Epidermal melanocyte (primary cell): ENCODE results near the gene DHODH.

Experiments
- DNase-seq: peaks from one replicate; pipeline ENCODE4 v3.0.0; 2011; ENCODE audit warnings: low spot score; ENCODE audit not compliant: insufficient read length

DHODH gene

DNA sequence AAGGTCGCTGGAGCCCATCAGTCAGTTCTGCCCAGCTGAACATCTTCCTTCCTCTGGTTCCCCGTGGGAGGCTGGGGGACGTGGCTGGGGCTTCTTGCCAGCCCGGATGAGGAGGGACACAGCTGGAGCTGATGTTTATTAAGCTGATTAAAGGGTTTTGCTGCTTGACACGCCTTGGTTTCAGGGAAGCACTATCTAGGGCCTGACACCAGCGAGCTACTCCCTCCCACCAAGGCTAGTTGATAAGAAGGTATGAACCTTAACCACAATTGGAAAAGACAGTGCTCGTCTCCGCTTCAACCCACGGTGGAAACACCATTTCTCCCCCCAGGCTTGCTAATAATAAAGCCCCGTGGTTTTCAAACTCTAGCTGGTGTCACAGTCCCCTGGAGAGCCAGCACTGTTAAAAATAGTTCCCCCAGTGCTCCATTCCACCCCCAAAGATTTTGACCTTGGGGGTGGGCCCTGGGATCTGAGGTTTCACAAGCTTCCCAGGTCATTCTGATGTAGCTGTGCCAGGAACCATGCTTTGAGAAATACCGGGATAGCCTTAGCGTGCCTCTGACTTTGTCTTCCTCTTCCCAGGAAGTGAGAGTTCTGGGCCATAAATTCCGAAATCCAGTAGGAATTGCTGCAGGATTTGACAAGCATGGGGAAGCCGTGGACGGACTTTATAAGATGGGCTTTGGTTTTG lies 5.5 kb downstream of the DHODH start:
- DNase-seq: no peak

- no peak for DNase-seq
Measured at GRCh38 chr16:72014675-72015074, 6.1 kb downstream of the DHODH start.

DNA sequence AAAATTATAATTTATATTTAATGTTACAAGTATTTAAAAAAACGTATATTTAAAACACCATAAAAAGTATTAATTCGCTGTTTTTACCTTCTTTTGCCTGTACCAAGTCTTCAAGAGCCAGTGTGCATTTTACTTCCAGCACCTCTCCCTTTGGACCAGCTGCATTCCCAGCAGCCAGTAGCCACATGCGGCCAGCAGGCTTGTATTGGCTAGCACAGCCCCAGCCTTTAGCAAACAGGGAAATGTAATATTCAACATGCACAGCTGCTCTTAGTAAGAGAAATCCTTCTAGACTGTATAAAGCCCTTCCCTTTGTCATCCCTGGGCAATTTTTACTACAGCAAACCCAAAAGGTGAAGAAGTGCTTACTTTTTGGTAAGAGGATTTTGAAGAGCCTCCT lies 6.6 kb downstream of the DHODH start:
- no peak for DNase-seq

DNA sequence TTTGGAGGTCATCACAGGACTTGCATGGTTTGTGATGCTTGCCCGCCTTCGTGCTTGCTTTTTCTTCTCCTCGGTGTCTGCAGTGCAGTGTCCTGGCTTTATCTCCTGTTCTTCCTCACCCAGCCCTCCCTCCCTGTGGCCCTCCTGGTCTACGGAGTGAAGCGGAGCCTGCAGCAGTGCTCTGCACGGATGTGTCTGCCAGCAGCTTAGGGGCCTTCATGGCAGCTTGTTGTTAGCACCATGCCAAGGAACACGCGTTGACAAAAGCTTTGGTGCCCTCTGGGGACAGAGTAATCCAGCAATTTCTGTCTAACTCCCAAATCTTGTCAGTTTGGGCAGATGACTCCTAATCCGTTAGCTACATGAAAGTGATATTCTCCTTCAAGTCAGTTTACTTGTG lies 9.9 kb downstream of the DHODH start:
- DNase-seq: no peak

DNA sequence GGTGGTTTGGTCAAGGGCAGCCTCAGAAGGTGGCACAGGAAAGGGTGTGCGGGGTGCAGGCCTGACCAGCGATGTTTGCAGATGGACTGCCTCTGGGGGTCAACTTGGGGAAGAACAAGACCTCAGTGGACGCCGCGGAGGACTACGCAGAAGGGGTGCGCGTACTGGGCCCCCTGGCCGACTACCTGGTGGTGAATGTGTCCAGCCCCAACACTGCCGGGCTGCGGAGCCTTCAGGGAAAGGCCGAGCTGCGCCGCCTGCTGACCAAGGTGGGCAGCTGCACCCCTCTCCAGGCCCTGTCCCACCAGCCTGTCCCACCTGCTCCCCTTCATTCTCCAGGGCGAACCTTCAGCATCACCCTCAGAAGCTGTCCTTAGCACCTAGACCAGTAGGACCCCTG lies 12.5 kb downstream of the DHODH start:
- DNase-seq: no peak

DNA sequence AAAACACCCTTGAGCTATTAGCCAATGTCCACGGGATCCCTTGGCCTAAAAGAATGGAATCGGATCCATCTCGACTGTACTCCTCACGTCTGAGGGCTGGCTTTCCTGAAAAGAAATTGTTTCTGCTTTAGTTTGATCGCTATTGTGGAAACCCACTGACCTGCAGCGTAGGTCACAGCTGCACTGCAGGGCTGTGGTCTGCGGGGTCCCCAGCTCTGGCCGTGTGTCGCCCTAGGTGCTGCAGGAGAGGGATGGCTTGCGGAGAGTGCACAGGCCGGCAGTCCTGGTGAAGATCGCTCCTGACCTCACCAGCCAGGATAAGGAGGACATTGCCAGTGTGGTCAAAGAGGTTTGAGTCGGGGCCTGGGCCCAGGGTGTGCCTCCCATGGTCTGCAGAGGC lies 13.6 kb downstream of the DHODH start:
- no peak for DNase-seq

- no peak for DNase-seq
Measured at GRCh38 chr16:72023962-72024361, 15.4 kb downstream of the DHODH start.

DNA sequence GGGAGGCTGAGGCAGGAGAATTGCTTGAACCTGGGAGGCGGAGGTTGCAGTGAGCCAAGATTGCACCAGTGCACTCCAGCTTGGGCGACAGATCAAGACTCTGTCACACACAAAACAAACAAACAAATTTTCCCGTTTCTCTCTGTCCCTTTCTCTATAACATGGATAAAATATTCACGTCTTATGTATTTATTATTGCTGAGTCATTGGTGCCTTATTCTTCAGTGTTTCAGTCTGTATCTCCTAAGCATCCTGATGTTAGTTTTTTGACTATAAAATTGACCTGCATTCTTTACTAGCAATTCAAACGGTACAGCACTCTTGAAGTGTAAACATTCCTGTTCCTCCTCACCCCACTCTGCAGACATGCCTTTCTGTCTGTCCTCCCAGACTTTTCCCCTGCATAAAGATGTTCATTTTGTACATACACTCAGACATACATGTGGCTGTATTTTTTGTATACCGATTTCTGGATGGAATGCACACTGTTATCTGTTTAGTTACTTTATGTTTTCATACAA lies 16.4 kb downstream of the DHODH start:
- DNase-seq: no peak

DNA sequence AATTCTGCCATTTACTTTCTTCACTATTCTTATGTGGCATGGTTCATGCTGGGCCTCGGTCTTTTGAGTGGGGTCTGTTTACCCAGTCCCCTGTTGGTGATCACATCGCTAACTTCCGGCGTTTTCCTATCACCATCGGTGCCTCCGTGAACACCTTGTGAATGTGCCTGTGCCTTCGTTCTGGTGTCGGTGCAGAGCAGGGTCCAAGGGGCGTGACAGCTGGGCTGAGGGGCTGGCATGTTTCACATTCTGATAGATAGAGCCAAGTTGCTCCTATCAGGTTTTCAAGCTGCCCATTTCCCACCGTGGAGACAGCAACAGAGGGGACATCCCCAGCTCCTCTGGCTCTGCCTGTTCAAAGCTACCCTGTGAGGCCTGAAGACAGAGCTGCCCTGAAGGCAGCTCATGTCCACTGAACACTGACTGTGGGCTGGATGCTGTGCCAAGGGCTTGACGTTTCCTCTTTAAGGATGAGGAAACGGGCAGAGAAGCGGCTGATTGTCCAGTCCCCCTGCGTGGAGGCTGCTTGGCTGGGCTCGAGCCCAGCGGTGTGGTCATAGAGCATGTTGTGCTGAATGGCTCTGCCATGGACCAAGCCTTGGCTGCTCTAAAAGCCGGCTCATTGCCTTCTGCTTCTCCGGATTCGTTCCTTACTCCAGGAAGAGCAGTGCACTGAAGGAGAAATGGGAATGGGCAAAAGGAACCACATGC lies 17.0 kb downstream of the DHODH start:
- DNase-seq: no peak

DNA sequence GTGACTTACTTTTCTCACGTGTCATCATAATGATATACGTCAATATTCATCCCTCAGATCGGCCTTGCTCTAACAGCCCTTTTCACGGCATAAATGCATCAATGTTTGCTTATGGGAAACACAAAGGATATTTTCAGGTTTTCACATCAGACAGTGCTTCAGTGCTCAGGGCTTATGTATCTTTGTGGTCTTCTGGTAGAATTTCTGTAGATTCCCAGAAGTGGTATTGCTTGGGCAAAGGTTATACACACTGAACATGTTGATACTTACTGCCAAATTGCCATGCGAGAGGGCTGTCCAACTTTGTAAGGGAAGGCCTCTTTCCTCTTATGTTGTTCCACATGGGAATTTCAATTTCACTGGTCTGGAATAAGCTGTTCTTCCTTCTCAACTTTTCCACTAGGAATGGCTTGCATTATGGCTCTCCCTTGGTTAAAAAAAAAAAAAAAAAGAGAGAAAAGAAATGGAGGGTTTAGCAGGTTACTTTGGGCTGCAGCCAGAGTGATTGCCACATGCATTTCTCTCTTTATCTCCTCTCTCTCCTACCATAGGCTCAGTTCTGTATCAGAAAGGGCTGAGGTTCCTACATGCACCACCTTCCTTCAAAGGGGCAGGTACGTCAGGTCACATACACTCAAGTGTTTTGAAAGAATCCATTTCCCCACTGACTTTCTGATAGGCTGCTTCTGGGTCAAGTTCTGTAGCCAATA lies 19.3 kb downstream of the DHODH start:
- DNase-seq: no peak

DNA sequence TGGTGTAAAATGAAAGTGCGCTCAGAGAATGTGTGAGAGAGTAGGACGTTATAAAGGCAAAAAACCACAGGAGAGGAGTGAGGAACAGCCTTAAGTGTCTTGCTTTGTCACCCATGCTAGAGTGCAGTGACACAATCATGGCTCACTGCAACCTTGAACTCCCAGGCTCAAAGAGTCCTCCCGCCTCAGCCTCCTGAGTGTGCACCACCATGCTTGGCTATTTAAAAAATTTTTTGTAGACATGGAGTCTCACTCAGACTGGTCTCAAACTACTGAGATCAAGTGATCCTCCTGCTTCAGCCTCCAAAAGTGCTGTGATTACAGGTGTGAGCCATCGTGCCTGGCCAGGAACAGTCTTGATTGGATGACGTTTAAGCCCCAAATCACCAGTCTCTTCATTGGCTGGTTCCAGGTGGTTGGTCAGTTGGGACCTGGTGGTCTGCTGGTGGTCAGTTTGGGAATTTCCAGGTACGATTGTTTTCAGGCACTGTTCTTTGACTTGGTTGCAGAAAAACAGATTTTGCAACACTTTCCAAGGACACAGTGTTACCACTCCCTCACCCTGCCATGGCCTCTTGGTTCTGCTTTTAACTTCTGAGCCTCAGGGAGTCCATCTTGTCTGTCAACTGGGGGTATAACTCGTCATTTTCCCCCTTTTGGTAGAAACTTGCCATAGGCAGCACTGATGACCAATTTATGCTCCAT lies 21.2 kb downstream of the DHODH start:
- no peak for DNase-seq

DNA sequence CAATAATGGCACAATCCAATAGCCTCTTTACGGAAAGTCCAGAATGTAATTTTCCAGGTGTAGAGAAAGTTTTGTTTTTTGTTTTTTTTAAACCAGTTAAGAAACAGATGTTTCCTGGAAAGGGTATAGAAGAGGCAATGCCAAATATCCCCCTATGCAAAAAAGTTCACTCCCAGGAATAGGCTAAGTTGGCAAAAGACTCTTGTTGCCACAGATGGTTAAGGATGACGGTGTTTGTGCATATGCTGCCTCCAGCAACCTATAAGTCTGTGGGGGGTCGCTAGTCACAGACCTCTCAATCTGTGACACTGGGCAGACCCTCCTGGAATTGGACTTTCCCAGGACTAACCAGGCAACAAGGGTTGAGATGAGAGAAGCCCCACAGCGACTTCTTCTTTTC lies 24.9 kb downstream of the DHODH start:
- no peak for DNase-seq

DNA sequence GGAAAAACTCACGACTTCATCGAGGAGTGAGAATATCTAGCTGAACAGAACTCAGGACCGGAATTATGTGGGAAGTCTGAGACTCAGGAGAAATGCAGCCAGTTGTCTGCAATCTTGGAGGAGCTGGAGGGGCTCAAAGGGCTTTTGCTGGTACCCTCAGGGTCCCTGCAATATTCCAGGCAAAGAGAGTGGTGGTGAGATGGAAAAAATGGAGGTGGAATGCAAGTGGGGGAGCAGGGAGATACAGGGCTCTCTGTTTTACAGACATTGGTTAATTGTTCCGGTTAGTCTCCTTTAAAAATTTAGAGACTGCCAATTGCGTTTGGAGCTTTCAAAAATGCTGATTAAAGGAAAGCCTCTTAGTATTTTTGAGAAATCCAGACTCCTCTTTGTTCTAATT lies 27.6 kb downstream of the DHODH start:
- DNase-seq: no peak

GRCh38 chr16:72042157-72042660 lies 33.7 kb downstream of the DHODH start:
- no peak for DNase-seq

GRCh38 chr16:72043058-72043457 lies 34.5 kb downstream of the DHODH start:
- no peak for DNase-seq

DNA sequence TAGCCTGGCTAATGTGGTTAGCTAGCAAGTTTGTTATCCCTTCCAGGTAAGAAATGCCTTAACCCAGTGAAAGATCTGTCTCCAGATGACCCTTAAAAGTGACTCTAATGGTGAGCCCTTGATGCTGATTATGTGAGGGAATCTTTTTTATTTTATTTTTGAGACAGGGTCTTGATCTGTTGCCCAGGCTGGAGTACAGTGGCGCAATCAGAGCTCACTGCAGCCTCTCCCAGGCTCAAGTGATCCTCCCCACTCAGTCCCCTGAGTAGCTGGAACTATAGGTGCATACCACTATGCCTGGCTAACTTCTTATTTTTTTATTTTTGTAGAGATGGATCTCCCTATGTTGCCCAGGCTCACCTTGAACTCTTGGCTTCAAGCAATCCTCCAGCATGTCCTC lies 35.0 kb downstream of the DHODH start:
- no peak for DNase-seq

GRCh38 chr16:72044296-72044695 lies 35.8 kb downstream of the DHODH start:
- DNase-seq: no peak

- no peak for DNase-seq
Measured at GRCh38 chr16:72044825-72045359, 36.3 kb downstream of the DHODH start.

GRCh38 chr16:72049110-72049509 lies 40.6 kb downstream of the DHODH start:
- DNase-seq: no peak

DNA sequence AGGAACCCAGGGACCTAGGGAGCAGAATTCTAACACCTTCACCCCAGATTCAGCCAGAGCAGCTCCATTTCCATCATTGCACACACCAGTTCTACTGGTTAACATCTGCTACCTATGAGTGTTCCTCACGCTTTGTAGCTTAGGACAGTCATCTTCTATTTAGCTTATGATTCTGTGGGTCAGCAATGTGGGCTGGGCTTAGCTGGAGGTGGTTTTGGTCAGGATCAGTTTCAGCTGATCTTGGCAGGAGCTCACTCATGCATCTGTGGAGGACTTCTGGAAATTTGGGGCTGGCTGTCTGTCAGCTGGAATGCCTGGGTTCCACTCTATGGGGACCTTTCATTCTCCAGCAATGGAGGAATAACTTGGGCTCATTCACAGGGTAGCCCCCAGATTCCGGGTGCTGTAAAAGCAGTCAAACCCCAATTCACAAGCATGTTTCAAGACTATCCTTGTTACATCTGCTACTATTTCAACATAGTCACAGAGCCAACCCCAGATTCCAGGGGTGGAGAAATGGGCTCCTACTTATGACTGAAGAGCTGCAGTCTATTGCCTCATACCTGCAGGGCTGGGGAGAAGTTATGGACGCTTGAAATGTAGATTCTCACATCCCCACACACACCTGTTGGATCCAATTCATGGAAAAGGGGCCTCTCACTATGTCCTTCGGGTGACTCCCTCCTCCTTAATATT lies 42.4 kb downstream of the DHODH start:
- DNase-seq: no peak

GRCh38 chr16:72051818-72052217 lies 43.3 kb downstream of the DHODH start:
- DNase-seq: no peak
